Skeletal muscle cell (primary cell): Measurements from ENCODE around the gene BCL7A.

Experiments
- DNase-seq: peaks from one replicate; pipeline ENCODE4 v3.0.0-alpha.2; 2010; ENCODE audit warnings: low read depth
- H3K4me3 ChIP-seq: 2 replicates; pipeline ENCODE4 v1.5.1; 2011; ENCODE audit warnings: low read depth, mild to moderate bottlenecking, control low read depth, low read length, moderate library complexity

BCL7A gene

DNA sequence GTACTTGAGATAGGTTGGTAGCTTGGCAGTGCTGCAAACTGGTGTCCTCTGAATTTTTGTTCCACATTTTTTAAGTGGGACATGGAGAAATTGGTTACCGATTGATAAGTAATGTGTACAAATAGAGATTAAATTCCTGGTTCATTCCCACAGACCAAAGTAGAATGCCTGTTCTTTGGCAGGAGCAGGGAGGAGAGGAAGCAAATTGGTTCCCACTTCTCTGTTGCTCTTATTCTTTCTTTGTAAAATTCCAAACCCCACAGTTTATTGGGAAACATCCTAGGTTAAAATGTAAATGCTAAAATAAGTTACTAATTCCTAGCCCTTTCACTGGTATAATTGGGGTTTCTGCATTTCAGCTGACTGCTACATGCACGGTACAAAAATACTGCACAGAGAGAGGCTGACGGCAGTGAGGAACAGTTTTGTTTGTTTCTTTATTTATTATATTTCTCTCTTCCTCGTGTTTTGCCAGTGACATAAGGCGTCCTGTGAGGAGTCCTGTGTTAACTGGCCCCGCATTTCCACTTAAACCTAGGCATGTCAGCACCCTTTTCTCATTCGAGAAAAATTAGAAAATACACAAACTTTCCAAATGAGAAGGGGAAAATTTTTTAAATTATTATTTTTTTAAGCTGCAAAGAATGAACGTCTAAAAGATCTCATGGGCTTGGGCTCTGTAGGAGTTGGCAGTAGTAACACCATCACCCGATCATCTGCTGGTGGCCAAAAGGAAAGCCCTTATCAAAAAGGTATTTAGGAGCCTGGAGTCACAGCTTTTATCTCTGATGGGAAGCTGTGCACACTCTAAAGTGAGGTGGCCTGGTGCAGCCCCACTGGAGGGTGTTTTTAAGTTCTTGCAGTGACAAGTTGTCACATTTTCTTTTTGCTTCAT is 25.4 kb upstream of the BCL7A start:
- H3K4me3 ChIP-seq = no peak overlapping the region
- no peak for DNase-seq

DNA sequence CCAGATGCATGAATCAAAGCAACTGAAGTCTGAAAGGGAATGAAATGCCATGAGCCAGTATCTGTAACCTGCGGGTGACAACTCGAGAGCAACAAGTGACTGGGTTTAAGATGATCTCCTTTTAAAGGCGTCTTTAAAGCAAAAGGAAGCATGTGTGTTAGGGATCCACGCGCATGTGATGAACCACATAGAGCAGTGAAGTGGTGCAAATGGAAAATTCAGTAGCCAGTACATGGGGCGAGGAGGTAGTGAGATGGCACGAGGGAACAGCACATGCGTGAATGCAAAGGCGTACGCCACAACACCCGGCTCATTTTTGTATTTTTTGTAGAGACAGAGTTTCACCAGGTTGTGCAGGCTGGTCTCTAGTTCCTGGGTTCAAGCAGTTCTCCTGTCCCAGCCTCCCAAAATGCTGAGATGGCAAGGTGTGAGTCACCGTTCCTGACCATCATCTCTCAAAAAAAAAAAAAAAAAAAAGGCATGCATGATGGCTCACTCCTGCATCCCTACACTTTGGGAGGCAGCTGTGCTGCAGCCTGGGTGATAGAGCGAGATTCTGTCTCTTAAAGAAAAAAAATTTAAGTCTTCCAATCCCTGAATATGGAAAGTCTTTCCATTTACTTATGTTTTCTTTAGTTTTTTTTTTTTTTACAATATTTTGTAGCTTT is 24.6 kb upstream of the BCL7A start:
- no peak overlapping the region for H3K4me3 ChIP-seq
- no peak for DNase-seq

DNA sequence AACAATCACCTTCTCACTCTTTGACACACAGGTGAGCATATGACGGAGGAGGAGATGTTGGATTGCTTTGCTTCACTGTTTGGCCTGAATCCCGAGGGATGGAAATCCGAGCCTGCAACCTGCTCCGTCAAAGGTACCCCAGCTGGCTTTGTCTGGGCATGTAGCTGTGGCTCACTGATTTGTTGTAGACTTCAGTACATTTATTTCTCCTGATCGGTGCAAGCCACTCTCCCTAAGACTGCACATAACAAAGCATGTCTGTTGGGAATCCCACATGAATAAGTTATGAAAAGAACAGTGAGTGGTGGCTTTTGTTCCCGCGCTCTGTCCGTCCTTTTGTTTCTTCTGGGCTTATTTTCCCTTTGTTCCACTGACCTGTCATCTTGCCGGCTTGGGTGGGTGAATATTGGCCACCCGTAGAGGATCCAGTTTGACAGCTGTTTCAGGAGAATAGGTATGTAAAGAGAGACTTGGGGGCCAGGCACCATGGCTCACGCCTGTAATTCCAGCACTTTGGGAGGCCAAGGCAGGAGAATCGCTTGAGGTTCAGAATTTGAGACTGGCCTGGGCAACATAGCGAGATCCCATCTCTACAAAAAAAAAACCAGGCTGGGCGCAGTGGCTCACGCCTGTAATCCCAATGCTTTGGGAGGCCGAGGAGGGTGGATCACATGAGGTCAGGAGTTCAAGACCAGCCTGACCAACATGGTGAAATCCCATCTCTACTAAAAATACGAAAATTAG is 20.0 kb upstream of the BCL7A start:
- H3K4me3 ChIP-seq = no peak overlapping the region
- no peak for DNase-seq

DNA sequence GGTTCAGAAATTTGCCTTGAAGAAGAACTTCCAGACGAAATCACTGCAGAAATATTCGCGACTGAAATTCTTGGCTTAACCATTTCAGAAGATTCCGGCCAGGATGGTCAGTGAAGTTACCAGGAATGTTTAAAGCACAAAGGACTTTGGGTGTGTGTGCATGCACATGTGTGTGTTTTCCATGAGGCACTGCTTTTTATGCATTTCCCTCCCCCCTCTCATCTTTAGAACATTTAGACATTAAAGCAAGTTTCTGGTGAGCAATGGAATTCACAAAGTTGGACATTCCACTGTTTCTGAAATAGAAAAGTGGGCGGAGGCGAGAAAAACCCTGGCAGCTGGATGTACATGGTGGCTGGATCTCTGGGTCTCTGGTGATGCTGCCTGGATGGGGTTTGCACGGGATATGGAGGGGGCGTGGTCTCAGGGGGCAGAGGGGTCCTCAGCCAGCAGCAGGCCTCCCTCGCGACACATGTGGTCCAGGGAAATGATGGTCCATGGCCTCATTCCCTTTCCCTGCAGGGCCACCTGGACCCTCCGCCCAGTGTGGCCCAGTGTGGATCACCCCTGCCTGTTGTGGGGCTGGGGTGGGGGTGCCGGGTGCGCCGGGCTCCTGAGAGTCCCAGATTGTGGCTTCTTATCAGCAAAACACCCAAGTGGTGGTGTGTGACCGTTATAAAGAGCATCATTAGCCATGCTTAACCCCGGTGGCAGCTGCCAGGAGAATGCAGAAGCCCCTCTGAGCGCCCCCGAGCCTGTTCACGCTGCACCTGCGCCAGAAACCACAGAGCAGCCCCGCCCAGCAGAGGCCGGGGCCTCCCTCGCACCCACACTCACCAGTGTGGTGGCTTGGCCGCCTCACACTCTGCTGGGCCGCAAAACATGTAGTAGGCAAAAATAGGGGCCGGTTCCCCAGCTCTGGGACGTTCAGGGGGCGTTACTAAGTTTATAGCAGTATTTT is 17.8 kb upstream of the BCL7A start:
- H3K4me3 ChIP-seq = no peak overlapping the region
- peak; percentile 25 for DNase-seq

DNA sequence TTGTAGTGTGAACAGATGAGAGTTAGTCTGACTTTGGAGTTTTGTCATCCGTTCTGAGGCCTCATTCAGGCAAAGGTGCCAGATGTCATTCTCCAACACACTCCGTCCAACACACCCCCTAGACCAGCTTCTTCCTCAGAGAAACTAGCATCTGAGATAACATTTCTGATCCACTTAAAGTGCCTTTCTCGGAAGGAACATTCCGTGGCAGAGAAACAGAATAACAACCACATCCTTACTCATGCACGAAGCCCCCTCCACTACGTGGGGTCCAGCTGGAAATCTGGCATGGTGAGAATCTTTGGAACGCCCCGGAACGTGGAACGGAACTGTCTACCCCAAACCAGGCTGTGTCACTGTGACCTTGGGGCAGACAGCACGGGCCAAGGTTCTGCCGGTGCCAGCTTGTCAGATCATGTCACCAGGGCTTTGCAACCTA is 17.0 kb upstream of the BCL7A start:
- no peak overlapping the region for H3K4me3 ChIP-seq

DNA sequence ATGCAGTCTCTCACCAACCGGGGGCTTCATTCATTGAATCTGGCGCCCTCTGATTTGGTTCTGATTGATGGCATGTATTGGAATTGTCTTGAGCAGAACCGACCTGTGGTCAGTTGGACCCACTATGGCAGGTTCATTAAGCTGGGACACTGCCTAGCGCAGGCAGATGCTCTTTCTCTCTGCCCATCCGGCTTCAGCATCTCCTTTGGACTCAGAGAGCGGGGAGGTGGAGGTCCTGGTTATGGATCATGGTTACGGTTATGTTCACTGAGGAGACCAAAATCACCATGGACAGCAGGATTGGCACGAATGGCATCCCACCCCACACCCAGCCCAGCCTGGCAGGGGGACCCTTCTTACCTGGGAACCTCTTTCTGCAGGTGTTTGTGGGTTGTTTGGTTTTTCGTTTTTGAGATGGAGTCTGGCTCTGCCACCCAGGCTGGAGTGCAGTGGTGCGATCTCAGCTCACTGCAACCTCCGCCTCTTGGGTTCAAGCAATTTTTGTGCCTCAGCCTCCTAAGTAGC is 16.4 kb upstream of the BCL7A start:
- no peak for DNase-seq
- no peak overlapping the region for H3K4me3 ChIP-seq

More for the DNA sequence above, 17.0 kb upstream of the BCL7A start:
- no peak for DNase-seq

DNA sequence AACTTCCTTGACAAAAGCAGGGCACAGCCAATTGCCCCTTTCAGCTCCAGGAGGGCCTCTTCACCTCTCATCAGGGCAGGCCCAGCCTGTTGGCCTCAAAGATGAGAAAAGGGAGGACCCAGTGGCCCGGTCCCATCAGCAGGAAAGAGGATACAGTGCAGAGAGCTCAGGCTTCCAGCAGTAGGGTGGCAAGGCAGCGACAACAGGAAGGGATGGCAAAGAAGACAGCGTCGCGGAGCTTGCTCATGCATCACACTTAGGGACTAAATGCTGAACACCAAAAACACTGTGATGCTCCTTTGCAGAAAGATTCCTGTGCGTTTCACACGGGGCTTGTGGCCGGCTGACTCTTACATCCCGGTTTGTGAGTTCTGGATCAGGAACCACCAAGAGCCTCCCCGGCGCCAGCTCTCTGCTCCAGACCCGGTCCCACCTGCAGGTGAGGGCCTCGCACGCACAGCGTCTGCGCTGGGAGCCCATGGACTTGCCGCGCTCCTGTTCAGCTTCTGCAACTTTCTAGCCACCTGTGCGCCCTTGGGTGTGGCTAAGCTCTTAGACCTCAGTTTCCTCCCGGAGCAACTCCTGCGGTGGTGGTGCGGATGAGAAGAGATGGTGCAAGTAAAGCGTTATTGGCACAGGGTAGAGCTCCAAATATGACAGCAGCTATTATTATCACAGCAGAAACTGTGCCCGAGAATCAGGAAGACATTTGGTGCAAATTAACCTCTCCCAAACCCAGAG is 15.3 kb upstream of the BCL7A start:
- H3K4me3 ChIP-seq = no peak overlapping the region
- no peak for DNase-seq

DNA sequence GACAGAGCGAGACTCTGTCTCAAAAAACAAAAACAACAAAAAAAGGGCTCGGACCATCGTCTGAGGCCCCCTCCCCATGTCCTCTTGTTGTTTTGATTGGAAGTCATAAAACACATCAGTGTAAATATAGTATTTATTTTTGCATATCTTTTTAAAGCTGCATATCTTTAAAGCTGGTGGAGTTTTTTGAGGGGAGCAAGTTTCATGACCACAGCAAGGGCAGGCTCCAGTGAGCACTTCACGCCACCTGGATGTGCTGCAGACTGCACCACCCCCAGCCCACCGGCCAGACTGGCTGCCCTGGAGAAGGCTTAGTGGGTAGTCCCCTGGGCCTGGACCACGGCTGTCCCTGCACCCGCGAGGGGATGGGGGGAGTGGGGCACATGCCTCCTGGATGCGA is 11.9 kb upstream of the BCL7A start:
- H3K4me3 ChIP-seq = no peak overlapping the region
- DNase-seq = no peak

DNA sequence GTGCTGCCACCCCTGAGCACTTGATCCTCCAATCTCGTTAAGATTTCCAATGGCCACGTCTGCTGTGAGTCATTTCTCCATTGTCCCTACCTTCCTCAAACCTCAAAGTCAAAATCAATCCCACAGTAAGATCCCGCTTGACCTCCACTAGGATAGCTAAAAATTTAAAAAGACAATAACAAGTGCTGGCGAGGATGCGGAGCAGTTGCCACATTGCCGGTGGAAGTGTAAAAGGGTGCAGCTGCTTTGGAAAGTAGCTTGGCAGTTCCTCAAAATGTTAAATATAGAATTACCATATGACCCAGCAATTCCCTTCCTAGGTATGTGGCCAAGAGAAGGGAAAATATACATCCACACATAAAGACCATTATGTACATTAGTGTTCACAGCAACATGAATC is 9.5 kb upstream of the BCL7A start:
- H3K4me3 ChIP-seq = no peak overlapping the region
- no peak for DNase-seq

DNA sequence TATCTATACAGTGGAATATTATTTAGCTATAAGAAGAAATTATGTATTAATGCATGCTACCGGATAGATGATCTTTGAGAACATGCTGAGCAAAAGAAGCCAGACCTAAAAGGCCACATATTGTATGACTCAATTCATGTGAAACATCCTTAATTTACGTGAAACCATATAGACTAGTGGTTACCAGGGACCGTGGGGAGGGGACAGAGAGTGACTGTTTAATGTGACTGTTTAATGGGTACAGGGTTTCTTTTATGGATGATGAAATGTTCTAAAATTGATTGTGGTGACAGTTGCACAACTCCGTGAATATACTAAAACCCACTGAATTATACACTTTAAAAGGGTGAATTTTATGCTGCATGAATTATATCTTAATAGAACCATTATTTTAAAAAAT is 8.5 kb upstream of the BCL7A start:
- no peak overlapping the region for H3K4me3 ChIP-seq
- no peak for DNase-seq

DNA sequence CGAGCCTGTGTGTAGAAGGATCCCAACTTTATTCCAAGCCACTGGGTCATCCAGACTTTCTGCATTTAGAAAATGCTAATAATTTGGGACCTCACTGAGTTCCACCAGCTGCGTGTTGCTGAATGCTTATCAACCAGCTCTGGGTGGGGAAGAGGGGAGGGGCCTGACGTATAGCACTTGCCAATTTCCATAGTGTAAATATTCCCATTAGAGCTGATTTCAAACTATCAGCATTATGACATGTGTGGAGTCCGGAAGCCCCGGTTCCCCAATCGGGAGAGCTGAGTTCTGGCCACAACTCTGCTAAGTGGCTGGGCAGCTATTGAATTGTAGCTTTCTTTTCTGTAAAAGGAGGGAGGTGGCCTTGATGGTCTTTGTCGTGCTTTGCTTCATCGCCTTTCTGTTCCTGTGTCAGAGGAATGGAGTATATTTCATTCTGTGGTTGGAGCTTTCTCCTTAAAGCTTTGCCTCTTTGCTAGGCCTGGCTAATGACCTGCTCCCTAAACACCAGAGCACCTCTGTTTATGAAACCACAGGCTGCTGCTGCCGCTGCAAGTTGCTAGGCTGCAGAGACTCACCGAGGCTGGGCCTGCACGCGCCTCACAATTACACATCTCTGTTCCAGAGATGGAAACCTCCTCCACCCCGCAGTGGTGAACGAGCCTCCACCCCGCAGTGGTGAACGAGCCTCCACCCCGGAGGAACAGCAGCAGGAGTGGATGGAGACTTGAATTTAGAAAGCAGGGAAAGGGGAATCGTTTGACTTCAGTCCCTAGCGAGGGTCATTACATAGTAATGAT is 7.7 kb upstream of the BCL7A start:
- no peak for DNase-seq
- no peak overlapping the region for H3K4me3 ChIP-seq

DNA sequence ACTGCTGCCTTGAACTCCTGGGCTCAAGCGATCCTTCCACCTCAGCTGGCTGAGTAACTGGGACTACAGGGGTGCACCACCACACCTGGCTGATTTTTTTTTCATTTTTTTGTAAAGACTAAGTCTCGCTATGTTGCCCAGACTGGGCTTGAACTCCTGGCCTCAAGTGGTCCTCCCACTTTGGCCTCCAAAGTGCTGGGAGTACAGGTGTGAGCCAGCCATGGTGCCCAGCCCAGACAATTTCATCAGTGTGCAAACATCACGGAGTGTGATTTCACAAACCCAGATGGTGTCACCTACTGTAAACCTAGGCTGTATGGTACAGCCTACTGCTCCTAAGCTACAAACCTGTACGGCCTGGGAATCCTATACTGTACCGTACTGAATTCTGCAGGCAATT is 6.9 kb upstream of the BCL7A start:
- DNase-seq = no peak
- H3K4me3 ChIP-seq = no peak overlapping the region

DNA sequence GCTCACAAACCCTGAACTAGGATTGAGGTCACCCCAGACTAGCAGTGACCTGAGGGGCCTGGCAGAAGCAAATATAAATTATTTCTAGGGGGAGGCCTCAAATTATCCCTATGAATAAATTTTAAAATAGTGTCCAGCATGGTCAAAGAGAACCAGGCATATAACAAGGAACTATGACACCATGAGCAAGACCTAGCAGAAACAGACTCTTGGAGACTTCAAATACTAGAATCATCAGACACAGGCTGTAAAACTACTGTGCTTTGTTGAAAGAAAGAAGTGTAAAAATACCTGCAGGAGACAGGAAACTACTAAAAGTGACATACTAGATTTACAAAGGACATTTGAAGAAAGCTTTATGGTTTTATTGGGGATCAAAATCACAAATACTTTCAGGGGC is 3.2 kb upstream of the BCL7A start:
- H3K4me3 ChIP-seq = no peak overlapping the region
- DNase-seq = no peak

DNA sequence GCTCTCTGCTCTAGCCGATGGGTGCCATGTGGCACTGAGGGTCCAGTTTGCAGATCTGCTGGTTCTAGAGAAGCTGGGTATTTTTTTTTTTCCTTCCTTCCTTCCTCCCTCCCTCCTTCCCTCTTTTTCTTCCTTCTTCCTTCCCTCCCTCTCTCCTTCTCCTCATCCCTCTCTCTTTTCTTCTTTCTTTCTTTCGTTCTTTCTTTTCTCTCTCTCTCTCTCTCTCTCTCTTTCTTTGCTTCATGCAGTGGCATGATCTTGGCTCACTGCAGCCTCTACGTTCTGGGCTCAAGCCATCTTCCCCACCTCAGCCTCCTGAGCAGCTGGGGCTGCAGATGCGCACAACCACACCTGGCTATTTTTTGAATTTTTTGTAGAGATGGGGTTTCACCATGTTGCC is 2.7 kb upstream of the BCL7A start:
- H3K4me3 ChIP-seq = no peak overlapping the region

DNA sequence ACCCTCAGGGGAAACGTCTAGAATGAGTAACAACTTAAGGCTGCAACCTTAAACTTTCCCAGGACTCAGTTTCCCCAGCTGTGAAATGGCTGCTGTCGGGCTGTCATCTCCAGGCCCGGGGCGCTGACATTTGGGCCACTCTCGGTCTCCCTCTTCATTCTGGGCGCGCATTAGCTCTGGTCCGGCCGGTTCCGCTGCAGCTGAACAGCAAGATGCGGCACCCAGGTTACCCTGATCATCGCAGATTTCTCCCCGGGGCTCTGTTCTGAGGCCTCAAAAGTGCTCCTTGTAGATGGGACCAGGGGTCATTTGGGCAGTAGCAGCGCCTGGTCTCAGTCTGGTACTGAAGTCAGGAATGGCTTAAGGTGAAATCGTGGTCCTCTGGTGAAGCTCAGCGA is 890 bp upstream of the BCL7A start:
- peak overlapping the region; percentile 58 for H3K4me3 ChIP-seq
- no peak for DNase-seq

More for the DNA sequence above, 2.7 kb upstream of the BCL7A start:
- DNase-seq = no peak

DNA sequence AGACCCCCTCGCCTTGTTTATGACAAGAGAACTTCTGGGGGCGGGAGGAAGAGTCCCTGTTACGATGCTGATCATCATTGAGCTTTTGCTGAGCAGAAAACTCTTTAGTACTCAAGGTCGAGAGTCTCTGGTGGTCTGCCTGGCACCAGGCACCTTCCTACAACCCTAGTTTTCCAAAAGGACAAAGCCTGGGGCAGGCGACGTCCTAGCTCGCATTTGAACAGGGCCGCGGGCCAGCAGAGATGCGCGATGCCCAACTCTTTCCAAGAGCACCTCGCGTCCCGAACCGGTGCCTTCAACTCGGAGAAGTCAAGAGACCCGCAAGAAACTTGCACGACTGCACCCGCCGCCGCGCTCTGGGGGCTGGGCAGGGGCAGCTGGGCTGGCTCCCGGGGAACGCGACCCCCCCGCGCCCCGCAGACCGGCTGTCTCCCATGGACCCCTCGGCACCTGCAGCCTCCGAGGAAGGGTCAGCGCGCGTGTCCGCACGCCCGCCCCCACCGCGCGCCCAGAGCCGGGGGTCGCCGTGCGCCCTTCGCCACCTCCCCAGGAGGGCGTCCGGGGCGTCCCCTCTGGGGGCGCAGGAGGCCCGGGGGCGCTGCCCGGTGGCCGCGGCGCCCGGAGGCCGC is 377 bp upstream of the BCL7A start:
- no peak for DNase-seq
- peak overlapping the region; percentile 58 for H3K4me3 ChIP-seq
